Stimulated activated CD8-positive, alpha-beta memory T cell treated with anti-CD3 and anti-CD28 coated beads, Interleukin-2, amount 100 ng/mL, for 1 hour (primary cell): Measurements from ENCODE around the gene CYBC1.

Experiments
- DNase-seq, 2 donors: peaks; one replicate each; pipeline ENCODE4 v3.0.0-alpha.2; 2020; ENCODE audit warnings: low read depth in 2 of 2

The CYBC1 gene

DNA sequence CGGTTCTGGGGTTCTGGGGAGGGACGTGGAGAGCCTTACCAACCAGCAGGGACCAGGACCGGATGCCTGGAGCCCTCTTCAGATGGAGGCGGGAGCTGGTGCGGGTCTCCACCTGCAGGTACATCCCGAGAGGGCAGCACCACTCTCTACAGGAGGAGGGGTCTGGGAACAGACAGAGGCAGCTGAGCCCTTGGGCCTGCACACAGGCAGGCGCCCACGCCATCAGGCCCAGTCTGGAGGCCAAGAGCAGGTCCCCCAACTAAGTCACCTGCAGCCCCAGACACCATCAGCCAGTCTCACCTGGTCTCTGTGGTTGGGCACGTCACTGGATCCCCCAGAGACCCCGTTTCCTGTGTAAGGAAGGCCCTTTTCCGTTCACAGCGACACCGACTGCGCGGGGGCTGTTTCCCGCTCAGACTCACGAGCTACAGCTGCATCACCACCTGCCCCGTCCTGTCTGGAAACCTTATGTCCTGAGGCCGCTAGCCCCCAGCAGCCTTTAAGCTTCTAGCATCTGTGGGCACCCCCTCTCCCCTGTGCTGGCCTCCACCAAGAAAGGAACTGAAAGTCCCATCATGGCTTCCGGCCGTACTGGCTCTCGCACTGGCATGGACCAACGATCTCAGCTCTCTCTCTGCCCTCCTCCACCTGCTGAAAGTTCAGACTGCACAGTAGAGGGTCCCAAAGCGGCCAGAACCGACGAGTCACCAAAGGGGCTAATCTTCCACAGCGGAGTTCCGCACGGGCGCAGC lies 1.2 kb downstream of the CYBC1 start:
- DNase-seq, result peak; percentile 45 to 49

DNA sequence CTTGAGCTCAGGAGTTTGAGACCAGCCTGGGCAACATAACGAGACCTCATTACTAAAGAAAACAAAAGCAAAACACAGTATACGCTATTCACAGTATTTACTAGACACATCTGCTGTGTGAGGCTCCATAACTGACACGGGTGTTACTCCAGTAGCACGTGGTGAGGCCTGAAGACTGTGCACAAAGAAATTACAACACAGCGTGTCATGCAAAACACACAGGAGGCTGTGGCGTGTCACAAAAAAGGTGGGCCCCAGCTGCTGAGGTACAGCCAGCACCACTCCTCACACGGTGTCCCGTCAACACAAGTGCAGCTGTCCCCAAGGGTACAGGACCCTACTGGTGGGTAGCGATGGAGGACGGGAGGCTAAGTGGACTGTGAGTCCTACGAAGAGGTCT lies 2.7 kb downstream of the CYBC1 start:
- DNase-seq, result no peak

DNA sequence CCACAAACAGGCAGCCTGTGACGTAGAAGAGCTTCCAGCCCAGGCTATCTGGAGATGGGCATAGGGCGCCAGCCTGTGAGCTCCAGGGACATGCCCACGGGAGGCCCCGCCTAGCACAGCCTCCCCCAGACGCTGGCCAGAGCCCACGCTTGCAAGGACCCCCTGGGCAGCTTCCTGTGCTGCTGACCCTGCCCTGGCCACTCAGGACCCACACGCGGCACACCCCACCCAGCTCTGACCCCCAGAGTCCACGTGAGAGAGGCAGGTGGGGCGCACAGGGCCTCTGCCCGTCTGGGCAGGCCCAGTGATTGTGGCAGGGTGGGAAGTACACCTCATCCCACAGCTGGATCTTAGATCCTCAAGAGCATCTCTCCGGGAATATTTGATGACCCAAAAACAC lies 3.9 kb downstream of the CYBC1 start:
- no peak for DNase-seq

DNA sequence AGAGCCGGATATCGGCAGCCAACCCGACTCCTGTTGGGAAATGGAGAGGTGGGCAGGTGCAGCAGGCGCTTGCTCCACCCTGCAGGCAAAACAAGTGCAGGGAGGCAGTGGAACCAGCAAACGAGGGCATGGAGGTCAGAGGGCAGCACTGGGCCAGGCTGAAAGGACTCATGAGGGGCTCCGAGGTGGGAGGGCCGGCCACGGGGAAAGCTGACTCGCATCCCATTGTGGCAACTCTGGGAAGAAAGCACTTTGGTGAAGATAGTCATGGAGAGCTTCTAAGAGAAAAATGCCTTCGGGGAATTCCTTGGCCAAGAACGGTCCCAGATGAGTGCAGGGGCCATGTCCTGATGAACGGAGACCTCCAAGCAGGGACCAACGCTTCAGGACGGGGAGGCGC lies 4.4 kb downstream of the CYBC1 start:
- no peak for DNase-seq

DNA sequence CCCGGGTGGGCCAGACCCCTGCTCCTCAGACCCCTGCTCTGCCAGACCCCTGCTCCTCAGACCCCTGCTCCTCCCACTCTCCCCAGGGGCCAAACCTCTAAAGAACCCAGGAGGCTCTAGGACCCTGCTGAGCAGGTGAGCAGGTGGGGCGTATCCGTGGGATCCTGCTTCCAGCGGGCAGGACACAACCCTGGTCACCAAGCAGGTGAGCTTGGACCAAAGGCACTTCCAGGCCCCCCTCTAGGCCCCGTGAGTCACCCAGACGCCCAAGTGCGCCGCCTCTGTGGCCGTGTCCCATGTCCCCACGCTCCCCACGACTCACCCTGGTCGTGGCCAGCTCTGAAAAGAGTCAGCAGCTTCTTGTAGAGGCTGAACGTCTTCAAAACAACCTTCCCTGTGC lies 5.0 kb downstream of the CYBC1 start:
- no peak for DNase-seq

DNA sequence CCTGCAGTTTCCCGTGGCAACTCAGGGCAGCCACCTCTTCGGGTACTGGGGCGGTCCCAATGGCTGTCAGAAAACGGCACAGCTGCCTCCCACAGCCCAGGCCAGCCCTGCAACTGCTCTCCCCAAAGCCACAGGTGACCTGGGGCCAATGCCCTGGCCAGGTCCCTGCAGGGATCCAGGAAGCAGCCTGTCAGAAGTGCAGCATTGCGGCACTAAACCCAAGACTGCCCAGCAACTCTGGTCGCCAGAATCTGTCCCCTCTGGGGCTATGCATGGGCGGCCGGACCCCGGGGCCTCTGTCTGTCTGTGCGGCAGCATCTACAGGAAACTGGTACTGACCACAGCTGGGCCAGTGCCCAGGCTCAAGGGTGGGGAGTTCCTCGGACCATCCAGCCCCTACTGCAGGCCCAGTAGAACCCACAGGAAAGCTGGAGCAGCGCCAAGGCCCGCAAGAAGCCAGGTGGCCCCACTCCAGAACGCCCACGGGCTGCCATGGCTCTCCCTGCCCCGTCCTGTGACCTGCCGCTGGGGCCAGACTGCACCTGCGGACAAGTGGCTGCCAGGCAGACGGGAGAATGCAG lies 5.5 kb downstream of the CYBC1 start:
- DNase-seq, result no peak

DNA sequence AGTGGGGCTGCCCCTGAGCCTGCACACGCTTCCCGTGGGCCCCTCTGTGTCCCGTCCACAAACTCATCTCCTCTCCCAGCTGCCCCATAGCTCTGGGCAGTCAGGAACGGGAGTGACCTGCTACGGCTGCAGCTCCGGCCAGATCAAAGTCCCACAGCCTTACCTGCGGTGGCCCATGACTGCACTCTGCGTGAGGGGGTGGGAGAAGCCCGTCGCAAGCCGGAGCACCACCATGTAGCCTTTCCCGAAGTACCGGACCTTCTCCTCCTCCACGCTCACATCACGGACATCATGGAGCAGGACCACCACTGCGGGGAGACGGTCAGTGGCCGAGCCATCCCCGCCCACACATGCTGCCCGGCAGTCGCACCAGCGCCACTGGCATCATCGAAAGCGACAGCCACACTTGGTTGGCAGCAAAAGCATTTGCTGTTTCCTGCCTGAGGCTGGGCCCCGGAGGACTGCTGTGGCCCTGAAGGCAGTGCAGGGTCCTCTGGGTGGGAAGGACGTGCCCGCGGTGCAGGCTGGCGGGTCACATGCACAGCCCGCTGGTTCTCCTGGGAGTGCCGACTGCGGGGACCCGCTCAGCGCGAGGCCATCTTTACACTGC lies 6.2 kb downstream of the CYBC1 start:
- no peak for DNase-seq

DNA sequence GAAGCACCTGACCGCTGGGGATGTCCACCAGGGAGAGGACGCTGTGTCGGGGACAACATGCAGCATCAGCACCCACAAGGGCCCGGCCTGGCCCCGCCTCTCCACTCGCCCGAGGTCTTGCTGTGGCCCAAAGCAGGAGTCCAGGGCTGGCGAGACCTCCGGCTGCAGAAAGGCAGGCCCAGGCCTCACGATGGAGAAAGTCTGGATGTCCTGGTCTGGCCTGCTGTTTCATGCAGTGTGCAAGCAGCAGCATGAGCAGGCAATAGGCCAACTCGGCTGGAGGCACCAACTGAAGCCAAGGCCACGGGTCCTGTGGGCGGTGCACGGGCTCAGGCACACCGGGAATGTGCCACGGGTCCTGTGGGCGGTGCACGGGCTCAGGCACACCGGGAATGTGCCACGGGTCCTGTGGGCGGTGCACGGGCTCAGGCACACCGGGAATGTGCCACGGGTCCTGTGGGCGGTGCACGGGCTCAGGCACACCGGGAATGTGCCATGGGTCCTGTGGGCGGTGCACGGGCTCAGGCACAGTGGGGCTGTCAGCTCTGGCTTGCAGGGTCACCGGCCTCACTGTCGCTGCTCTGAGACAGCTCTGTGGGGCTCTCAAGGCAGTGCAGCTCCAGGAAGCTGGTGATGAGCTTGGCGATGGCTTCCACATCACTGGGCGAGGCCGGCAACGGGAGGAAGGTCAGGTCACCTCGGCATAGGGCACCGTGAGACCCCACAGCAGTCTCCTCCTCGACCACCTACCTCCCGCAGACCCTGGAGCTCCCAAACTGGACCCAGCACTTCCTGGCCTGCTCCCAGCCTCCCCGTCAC lies 6.9 kb downstream of the CYBC1 start:
- no peak for DNase-seq

DNA sequence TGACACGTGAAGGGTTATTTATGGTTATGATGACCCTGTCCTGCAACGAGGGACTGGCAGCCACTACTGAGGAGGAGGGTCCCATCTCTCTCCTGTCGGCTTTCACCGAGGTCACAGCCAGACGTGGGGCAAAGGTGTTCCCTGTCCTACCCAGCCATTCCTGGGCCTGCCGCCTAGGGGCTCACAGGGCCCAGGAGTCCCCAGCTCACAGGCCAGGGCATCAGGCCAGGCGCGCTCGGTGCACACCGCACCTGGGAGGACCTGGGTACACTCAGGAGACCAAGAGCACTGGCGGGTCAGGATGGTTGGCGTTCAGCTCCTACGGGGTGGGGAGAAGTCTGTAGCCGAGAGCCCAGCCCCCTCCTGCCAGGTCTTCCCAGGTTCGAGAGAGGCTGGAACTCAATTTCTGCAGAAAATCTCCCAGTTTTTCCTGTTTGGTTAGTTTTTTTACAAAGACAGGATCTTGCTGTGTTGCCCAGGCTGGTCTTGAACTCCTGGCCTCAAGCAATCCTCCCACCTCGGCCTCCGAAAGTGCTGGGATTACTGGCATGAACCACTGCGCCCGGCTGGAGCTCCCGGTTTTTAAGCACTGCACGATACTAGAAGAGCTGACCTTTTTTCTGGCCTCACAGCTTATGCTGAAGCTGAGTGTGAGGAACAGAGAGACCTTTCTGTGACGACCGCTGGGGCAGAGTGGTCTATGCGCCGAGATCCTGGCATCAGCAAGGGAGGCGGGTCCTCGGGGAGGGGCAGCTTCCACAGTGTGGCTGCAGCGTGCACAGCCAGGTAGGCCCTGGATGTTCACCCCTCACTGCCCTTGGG lies 7.7 kb downstream of the CYBC1 start:
- DNase-seq, result no peak

DNA sequence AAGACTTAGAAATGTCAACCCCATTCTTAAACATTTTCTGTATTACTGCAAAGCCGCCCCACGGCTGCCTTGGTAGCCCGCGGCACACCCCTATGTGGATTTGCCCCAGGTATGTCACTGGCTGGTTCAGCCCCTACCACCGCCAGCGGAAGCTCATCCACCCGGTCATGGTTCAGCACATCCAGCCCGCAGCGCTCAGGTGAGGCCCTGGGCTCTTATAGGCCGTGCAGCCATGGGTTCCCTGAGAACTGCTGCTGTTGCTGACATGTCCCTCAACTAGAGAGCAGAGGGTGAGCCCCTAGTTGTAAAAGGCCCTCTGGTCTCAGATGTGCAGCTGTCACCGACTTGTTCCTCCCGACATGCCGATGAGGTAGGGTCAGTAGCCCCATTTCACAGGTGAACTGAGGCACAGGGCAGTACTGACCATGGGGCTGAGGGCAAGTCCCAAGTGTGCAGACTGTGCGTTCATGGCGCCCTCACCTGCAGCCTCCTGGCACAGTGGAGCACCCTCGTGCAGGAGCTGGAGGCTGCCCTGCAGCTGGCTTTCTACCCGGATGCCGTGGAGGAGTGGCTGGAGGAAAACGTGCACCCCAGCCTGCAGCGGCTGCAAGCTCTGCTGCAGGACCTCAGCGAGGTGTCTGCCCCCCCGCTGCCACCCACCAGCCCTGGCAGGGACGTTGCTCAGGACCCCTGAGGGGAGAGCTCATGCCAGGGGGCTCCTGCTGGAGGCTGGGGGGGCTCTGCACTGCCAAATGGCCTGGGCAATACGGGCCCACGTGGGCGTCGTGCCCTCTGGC lies 8.7 kb downstream of the CYBC1 start:
- no peak for DNase-seq

DNA sequence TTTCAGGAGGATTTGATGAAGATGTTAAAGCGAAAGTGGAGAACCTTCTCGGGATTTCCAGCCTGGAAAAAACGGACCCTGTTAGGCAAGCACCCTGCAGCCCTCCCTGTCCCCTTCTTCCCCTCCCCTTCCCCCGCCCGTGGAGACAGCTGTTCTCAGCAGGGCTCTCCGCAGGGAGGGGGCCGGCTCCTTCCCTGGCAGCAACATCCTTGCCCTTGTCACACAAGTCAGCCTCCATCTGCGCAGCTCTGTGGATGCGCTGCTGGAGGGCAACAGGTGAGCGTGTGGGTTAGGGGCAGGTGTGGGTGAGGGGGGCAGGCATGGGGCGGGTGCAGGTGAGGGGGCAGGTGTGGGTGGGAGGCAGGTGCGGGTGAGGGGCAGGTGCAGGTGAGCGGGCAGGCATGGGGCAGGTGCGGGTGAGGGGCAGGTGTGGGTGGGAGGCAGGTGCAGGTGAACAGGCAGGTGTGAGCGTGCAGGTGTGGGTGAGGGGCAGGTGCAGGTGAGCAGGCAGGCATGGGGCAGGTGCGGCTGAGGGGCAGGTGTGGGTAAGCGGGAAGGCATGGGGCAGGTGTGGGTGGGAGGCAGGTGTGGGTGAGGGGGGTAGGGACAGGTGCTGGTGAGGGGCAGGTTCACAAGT lies 9.4 kb downstream of the CYBC1 start:
- no peak for DNase-seq

DNA sequence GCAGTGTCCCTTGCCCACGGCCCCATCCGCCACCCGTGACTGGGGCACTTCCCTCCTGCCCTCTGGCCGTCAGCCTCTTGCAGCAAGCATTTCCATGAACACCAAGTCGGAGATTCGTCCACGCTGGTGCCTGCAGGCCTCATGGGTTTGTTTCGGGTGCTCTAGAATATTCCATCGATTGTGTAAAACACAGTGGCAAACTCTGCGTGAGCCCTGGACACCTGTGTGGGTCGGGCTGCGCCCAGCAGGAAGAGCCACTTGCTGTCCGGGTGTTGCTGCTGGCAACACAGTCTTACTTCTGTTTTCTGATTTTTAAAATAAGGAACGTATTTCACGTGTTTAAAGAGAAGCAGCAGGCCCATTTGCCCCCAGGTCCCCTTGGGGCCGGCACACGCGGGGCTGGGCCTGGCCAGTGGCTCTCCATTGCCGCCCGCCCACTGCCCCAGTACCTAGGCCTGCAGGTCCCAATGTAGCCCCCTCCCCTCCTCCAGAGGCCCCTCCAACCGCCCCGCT lies 10.0 kb downstream of the CYBC1 start:
- DNase-seq, result no peak

DNA sequence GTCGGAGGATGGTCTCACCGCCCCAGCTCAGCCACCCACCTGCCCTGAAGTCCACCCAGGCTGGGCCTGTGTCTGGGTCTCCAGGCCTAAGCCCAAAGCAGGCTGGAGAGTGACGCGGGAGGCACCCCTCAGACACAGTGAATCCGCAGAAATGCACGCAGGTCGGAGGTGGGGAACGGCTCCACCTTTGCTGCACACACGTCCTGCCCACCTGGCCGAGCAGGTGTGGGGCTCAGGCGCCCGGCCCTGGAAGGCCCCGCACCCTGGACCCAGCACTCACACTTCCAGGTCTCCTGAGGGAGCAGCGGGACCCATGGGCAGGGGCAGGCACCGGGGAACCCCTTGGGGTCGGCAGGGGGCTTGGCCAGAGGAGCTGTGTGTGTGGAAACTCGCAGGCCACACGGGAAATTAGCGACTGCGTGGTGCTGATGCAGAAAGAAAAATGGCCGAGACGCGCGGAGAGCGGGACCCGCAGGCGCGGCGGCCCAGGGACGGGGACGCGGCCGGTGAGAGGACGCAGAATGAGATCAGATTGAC lies 10.7 kb downstream of the CYBC1 start:
- DNase-seq, result no peak

DNA sequence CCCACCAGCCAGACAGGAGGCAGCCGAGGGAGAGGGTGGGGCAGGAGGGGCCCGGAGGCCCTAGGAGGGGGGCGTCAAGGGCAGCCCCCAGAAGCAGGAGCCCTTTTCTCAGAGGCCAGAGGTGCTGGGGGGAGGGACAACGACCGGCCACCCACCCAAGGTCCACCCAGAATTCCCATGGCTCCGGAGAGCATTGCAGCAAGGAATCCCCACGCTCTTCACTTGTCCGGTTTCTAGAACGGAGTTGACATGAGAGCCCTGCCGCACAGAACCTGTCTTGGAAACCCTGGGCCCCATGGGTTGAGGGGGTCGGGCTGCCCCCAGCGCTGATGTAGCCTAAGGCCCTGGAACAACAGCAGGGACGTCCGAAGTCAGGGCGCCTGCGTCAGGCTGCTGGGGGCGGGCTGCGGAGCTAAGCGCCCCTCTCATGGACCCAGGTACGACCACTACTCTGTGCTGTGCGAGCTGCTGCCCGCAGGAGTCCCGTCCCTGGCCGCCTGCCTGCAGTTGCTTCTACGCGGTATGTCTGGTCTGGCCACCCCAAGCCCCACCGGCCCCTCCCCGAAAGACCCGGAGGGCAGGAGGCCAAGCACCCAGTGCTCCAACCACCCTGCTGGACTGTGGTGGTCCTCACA lies 11.2 kb downstream of the CYBC1 start:
- no peak for DNase-seq

DNA sequence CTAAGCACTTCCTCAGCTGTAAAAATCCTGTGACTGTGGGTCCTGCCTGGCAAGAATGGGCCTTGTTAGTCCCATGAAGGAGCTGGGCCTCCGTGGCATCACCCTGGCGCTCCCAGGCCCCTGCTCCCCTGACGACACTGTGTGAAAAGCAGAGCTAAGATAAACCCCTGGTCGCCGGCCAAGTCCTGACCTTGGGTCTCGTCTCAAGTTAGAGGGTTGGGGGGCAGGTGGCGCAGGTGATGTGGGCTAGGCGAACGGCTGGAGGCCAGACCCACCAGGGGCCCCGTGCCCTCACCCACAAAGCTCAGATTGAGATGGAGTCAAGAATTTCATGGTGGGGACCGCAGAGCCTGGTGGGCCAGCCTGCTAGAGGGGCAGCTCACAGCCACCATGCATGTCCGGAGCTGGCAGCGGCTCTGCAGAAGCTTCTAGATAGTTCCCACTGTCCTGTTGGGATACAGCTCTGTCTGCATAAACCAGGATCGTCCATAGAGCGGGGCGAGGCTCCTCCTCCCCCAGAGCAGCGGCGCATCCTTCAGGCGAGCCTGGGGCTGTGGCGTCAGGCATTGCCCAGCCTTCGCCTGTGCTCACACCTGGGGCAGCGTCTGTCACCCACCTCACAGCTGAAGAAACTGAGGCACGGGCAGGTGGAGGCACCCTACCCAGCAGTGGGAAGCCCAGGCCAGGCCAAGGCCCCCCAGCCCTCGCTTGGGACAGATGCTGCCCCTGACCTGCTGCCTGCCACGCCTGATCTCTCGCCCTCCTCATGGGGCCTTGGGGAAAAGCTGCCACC lies 12.0 kb downstream of the CYBC1 start:
- DNase-seq, result no peak

DNA sequence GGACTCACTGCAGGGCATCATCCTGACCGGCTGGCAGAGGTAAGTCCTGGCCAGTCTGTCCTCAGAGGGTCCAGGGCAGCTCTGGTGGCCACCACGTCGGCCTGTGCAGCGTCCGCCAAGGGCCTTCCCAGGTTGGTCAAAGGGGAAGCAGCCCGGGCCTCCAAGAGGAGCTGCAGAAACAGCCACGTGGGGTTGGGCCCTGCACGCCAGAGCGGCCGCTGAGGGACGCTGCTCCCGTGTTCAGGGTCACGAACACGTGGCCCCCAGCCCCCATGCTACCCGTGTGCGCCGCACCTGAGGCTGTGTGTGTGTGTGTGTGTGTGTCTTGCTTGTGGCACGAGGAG lies 13.3 kb downstream of the CYBC1 start:
- no peak for DNase-seq

DNA sequence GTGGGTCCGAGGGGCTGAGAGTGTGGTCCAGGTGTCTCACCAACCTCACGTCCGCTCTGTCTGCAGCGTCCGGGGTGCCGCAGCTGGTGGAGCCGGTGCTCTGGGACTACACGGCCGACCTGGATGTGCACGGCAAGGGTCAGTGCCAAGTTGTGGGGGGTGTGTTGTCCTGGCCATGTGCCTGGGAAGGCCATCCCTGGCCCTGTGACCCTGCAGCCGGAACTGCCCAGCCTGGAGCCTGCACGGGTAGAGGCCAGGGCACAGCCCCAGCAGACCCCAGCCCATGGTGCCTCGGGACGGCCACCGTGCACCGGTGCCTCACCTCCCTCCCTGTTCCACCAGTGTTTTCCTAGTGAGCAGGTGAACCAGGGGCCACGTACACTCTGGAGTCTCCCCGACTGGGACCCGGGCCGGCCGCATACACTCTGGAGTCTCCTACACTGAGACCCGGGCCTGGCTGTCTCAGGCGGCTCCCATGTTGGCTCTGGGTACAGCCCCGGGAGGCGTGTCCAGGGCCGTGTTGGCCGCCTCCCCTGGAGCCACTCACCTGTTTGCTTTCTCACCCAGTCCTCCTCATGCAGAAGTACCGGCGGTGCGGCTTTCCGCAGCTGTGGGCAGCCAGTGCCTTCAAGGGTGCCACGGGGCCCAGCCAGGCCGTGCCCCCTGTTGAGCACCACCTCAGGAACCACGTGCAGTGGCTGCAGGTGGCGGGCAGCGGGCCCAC lies 13.8 kb downstream of the CYBC1 start:
- DNase-seq, result no peak
